ENCODE measurements around the gene TRIP12. TPM values are rescaled to one million over a fixed set of nuclear protein-coding genes. Genes with fewer than 3 reads are reported as not detected.

TRIP12 gene
- total and polyA plus RNA-seq, 2 of the 4 experiments (the other 2 are of a cell fraction): 51.6 to 209 TPM

GRCh38 chr2:229879191-229879950, 42.4 kb downstream of the TRIP12 start:
- in situ Hi-C loops (cut with MboI; ENCODE audit: low sequenced_read_pairs): no loop called here
- WGBS, 2 experiments (ENCODE audit: extremely low coverage in 2 of 2, insufficient read length in 1 of 2): no CpG with 5 or more reads among the region's 6 CpGs
- Histone ChIP-seq H2AK9ac (replicated peaks; ENCODE audit: low read depth, low read length, poor library complexity) (no peak overlapping the region), H3K14ac (replicated peaks; ENCODE audit: low read depth, low read length) (no peak overlapping the region), H4K5ac (ENCODE audit: low read depth, low read length) (no peak overlapping the region), H2AFZ (replicated peaks; ENCODE audit: low read length, poor library complexity) (no peak overlapping the region), H3K9me1 (ENCODE audit: insufficient read depth, low read length) (peaks cover 3% of the 10 kb centered on the region; the same call in 1 of the 2 replicates), H3K56ac (ENCODE audit: extremely low read depth, insufficient read depth, low read length) (no peak overlapping the region), H3K23ac (ENCODE audit: low read depth, low read length) (no peak overlapping the region), H3K4me1 (ENCODE audit: control insufficient read depth, insufficient read depth, low read length) (no peaks in the 10 kb centered on the region), H2BK5ac (ENCODE audit: low read depth, low read length, poor library complexity, severe bottlenecking) (no peak overlapping the region), H3K4ac (ENCODE audit: low read depth, low read length) (no peak overlapping the region), H4K20me1 (ENCODE audit: insufficient read depth, low read length) (peaks cover 44% of the 10 kb centered on the region), H3K9me3 (ENCODE audit: control insufficient read depth, insufficient read depth, low read length) (no peaks in the 10 kb centered on the region), H3K18ac (ENCODE audit: low read depth, low read length) (no peak overlapping the region), H4K91ac (ENCODE audit: insufficient read depth, low read depth, low read length) (no peak overlapping the region), H2BK120ac (ENCODE audit: low read depth, low read length) (no peak overlapping the region), H4K8ac (ENCODE audit: low read depth in 2 of 2, low read length in 2 of 2) (no peak overlapping the region), H2BK15ac (ENCODE audit: low read depth, low read length) (no peak overlapping the region), H2AK5ac (ENCODE audit: low read depth, low read length) (no peak overlapping the region), H3K4me2 (ENCODE audit: low read depth, low read length) (no peak overlapping the region), H3K4me3 (ENCODE audit: insufficient read depth, low read depth, low read length) (no peak overlapping the region), H3K27me3 (ENCODE audit: control insufficient read depth, insufficient read depth, low read length) (no peaks in the 10 kb centered on the region), H3K36me3 (ENCODE audit: control insufficient read depth, insufficient read depth, low read length) (peaks cover 25% of the 10 kb centered on the region), H3K27ac (ENCODE audit: insufficient read depth, low read length) (no peak overlapping the region), H3K79me1 (ENCODE audit: low read depth in 1 of 2, low read length in 2 of 2) (peaks cover 27 to 61% of the 10 kb centered on the region in 2 experiments), H3K9ac (ENCODE audit: low read depth, low read length) (no peak overlapping the region), H2BK20ac (ENCODE audit: low read depth, low read length) (no peak overlapping the region)
- ATAC-seq (ENCODE audit: low read depth): no peak
- intact Hi-C loops (cut with micrococcal nuclease): loop anchor here (5.0 kb wide), 1 partner anchor 33 kb away; no protein-coding TSS in a partner anchor
- dilution Hi-C loops (cut with HindIII; ENCODE audit: low sequenced_read_pairs, unreplicated experiment): no loop called here
- TF ChIP-seq CHD1 (IDR thresholded peaks at IDR 0.05; ENCODE audit: low read depth, low read length): no peak
- no peak for TF ChIP-seq ELK1 (IDR thresholded peaks at IDR 0.05; ENCODE audit: borderline replicate concordance, low read depth, low read length)
- no peak for TF ChIP-seq CEBPB (IDR thresholded peaks at IDR 0.05; ENCODE audit: low read depth, low read length)
- TF ChIP-seq RFX5 (IDR thresholded peaks at IDR 0.05; ENCODE audit: low read depth, low read length): no peak
- no peak for TF ChIP-seq USF2 (IDR thresholded peaks at IDR 0.05; ENCODE audit: low read depth, low read length)
- no peak for TF ChIP-seq POLR2A (IDR thresholded peaks at IDR 0.05; ENCODE audit: low read depth, low read length)
- no peak for TF ChIP-seq CTCF (conservative IDR thresholded peaks at IDR 0.05; ENCODE audit: low read depth, low read length)
- no peak for TF ChIP-seq MAFK (IDR thresholded peaks at IDR 0.05; ENCODE audit: low read depth, low read length)
- TF ChIP-seq RCOR1 (IDR thresholded peaks at IDR 0.05; ENCODE audit: insufficient replicate concordance, low read length): no peak
- TF ChIP-seq RAD21 (IDR thresholded peaks at IDR 0.05; ENCODE audit: low read length): no peak
- TF ChIP-seq FOS (IDR thresholded peaks at IDR 0.05; ENCODE audit: low read depth, low read length): no peak
- TF ChIP-seq SMC3 (IDR thresholded peaks at IDR 0.05; ENCODE audit: low read depth, low read length): no peak
- ChIA-PET CTCF (no interaction called here), POLR2A (ENCODE audit: unreplicated experiment) (no interaction called here)
- BruUV-seq (replicated peaks): no TSS peak
- no peak for DNase-seq
